ENCODE results near the gene TOR4A.

TOR4A gene

GRCh38 chr9:137313956-137314560, 36.5 kb downstream of the TOR4A start:
- DNase-seq (ENCODE audit: low read depth) = no peak

GRCh38 chr9:137314561-137315560, 37.3 kb downstream of the TOR4A start:
- TF ChIP-seq CTCF (conservative IDR thresholded peaks at IDR 0.05; ENCODE audit: low read length) = no peak
- DNase-seq (ENCODE audit: low read depth) = no peak
- H3K4me3 ChIP-seq (ENCODE audit: low read length) = no peak overlapping the region

More at GRCh38 chr9:137313956-137314560, 36.5 kb downstream of the TOR4A start:
- H3K4me3 ChIP-seq (ENCODE audit: low read length) = no peak overlapping the region
- no peak for TF ChIP-seq CTCF (conservative IDR thresholded peaks at IDR 0.05; ENCODE audit: low read length)

- TF ChIP-seq CTCF (conservative IDR thresholded peaks at IDR 0.05; ENCODE audit: low read length) = no peak
- no peak overlapping the region for H3K4me3 ChIP-seq (ENCODE audit: low read length)
- no peak for DNase-seq (ENCODE audit: low read depth)
Observed at GRCh38 chr9:137315581-137316011, 38.1 kb downstream of the TOR4A start.

- no peak for DNase-seq (ENCODE audit: low read depth)
- no peak for TF ChIP-seq CTCF (conservative IDR thresholded peaks at IDR 0.05; ENCODE audit: low read length)
- H3K4me3 ChIP-seq (ENCODE audit: low read length) = no peak overlapping the region
Observed at GRCh38 chr9:137316012-137316981, 38.8 kb downstream of the TOR4A start.

GRCh38 chr9:137317021-137317717, 39.6 kb downstream of the TOR4A start:
- no peak for TF ChIP-seq CTCF (conservative IDR thresholded peaks at IDR 0.05; ENCODE audit: low read length)
- no peak for DNase-seq (ENCODE audit: low read depth)
- no peak overlapping the region for H3K4me3 ChIP-seq (ENCODE audit: low read length)
